NCI-H1694 (cell line): Measurements from ENCODE around the gene ACKR3.

ENCODE experiments used
- DNase-seq: peaks from one replicate; lab custom pipeline; 2025; lab: John Stamatoyannopoulos, UW

The ACKR3 gene

GRCh38 chr2:236587861-236588815 lies 18.5 kb downstream of the ACKR3 start:
- DNase-seq, result no peak

- no peak for DNase-seq
Measured at GRCh38 chr2:236588932-236589592, 19.4 kb downstream of the ACKR3 start.

GRCh38 chr2:236590846-236591245 lies 21.2 kb downstream of the ACKR3 start:
- DNase-seq, result no peak

DNA sequence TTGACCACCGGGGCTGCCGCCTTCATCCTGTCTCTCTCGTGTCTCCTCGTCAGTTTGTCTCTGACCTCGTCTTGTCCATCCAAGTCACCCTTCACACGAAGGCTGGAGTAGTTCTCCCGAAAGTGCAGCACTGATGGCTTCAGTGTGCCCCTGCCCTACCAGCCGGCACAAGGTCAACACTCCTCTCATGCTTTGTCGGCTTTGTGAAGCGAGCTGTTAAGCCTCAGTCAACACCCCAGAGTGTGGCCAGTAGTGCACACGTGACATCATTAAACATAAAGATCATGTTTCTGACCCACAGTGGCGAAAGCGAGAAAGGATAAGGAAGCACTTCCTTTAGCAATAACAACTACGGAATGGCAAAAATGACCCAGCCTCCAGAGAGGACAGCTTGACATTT lies 23.2 kb downstream of the ACKR3 start:
- DNase-seq, result no peak

GRCh38 chr2:236593531-236593930 lies 23.9 kb downstream of the ACKR3 start:
- no peak for DNase-seq

- DNase-seq, result no peak
Measured at GRCh38 chr2:236593956-236594355, 24.3 kb downstream of the ACKR3 start.

DNA sequence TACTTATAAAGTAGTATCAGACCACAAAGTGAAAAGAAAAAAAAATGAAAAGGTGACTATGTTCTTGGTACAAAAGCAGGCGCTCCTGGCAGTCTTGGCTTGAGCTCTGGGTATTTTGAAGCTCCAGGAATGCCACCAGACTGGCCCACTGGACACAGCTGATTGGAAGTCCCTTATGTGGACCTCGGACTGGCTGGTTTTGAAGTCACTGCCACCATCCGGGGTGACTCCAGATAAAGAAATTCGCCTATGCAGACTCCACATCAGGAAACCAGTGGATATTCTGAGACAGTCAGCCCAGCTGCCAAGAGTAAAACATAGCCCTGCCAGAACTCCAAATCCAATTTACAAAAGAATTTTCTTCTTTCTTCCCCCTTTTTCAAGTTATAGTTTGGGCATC lies 28.0 kb downstream of the ACKR3 start:
- DNase-seq, result no peak

DNA sequence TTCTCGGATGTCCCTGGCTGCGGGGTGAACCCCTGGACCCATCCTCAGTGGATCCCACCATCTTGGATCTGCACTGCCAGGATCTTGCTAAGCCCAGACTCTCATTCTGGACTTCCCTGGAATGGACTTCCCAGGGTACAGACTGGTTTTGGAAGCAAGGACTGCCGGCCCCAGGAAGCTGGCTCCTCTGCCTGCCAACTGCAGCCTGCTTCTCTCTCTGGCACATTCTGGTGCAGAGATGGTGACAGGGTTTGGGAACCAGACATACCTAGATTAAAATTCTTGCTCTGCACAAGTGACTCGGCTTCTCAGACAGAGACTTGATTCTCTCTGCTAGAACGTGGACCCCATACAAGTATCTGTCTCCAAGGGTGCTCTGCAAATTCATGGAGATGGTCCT lies 29.4 kb downstream of the ACKR3 start:
- no peak for DNase-seq

DNA sequence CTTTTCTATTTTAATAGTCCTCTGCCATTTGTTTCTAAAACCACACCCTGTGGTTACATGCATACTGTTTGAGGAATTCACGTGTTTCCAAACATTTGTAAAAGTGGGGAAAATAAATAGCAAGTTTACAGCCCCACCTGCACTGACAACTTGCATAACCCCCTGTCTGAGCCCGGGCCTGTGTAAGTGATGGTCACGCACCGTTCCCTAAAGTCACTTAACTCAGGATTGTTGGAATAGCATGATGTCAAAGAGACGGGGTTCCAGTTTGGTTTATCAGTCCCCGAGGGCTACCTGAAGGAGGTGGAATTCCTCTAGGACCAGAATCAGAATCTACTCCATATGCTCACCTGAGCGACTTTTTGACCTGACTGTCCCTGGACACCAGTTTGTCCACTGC lies 30.5 kb downstream of the ACKR3 start:
- DNase-seq, result no peak

DNA sequence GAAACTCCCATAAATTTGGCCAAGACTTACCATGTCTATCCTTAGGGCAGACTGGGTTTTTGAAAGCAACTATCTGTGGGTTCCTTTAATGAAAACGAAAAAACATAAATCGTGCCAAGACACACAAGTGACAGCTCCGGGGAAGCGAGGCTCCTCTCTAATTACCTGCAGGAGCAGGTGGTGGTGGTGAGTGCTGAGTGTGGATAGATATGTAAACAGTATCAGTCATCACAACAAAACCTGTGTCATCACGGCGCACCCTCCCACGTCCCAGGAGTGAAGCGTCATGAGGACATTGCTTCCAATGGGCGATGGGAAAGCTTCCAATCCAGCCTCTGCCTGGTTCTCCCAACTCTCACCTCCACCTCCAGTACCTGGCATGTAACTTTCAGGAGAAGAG lies 31.3 kb downstream of the ACKR3 start:
- DNase-seq, result no peak

- DNase-seq, result no peak
Measured at GRCh38 chr2:236601316-236602202, 31.9 kb downstream of the ACKR3 start.

DNA sequence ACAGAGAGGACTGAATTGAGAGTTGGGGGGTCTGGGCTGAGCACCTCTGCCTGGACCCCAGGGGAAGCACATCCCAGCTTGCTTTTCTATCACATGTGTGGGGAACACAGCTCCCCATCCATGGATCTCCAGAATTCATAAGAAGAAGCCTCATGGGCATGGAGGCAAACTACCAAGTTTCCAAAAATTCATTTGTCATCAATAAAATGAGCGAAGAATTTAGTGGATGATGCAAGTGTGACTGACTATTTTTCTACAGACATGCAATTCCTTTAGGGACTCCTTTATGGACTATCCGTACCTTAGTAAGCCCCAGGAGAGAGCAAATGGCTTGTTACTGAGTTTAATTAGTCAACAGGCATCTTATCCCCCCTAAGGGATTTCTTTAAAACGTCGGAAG lies 33.1 kb downstream of the ACKR3 start:
- no peak for DNase-seq

DNA sequence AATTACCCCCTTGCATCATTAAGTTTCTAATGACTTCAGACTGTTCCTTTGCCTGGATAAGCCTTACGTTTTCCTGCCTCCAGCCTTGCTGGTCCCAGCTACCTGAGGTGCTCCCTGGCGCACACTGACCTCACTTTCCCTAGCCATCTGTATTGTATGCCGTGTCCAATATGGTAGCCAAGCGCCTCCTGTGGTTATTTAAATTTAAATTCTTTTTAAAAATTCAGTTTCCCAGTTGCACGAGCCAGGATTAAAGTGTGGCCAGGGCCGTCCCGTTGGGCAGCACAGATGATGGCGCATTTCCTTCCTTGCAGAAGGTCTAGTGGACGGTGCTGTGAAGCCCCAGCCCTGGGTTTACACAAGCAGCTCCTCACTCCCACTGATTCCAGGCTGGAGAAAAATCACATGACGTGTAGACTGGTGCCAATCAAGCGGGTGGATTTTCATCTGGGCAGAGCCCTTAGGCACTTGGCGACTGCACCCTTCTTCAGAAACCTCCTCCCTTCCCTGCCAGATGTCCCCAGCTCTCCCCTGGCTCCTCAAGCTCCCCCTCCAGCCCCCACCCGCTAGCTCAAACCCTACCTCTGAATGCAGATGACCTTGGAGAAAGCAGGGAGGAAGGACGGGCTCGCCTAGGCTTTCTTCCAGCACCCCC lies 33.9 kb downstream of the ACKR3 start:
- DNase-seq, result no peak

DNA sequence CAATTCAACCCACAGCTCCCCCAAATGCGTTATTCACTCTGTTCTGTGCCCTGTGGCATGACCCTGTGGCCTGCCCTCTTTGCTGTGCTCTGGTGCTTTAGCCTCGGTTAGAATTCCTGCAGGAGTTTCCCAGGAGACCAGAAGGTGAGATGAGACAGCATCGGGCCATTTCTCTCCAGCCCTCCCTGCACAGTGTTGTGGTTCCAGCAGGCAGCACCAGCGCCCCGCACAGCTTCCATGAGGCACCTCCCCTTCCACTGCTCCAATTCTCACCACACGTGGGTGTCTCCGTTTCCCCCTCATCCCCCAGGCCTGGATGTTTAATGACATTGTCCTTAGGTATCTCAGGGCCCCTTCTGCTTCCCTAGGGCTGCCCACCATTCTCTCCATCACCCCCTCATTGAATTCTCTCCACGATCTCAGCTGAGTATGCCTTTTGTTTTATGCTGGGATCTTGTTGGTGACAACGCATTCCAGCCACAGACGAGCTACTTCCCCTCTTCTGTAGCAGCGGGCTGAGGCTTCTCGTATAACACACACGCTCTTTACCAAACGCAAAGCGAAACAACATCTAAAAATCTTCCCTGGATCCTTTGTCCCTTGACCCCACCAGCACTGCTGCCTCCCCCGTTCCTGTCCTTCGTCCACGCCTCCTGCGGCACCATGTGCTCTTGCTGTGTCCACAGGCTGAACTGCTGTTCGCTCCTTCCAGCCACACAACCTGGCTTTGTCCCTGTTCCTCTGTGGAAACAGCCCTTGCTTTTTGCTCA lies 35.1 kb downstream of the ACKR3 start:
- no peak for DNase-seq

- DNase-seq, result no peak
Measured at GRCh38 chr2:236605345-236605734, 35.7 kb downstream of the ACKR3 start.

GRCh38 chr2:236606023-236606422 lies 36.4 kb downstream of the ACKR3 start:
- no peak for DNase-seq

- DNase-seq, result no peak
Measured at GRCh38 chr2:236607471-236608187, 38.0 kb downstream of the ACKR3 start.

- no peak for DNase-seq
Measured at GRCh38 chr2:236608188-236608525, 38.5 kb downstream of the ACKR3 start.

GRCh38 chr2:236608710-236609109 lies 39.1 kb downstream of the ACKR3 start:
- DNase-seq, result no peak

DNA sequence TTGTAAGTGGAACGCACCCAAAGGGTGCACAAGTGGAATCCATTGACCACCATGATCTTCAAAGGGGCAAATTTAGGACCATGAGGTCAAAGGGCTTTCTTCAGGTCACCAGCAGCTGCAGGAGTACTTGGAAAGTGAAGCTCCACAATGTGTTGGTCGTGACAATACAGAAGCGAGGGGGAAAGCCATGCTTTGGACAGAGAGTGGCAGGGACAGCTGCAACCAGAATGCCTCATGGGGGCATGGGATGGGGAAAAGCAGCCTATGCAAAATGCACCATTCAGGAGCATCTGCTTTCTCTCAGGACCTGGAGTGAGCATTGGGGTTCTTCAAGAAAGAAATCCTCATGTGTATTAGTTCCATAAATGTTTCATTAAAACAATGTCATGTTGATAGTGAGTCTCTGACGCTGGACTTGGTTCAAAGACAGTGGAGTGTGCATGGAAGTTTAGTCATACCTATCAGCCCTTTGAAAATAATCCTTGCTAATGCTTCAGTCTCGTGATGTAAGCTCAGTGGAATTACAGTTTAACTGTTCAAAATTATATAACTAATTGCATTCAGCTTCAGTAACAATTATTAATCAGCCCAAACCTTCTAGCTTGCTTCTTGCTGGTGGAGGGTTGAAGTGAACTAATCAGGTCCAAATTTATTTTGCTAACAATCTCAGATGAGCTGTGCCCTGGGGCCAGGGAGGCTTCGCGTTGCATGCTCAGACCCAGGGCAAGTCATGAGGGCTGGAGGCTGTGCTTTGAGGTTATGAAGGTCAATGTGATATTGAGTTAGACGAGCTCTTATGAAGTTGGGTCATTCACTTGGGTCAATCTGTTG lies 41.6 kb downstream of the ACKR3 start:
- DNase-seq, result no peak
